Measurements from ENCODE around the gene NECAP2.

- TF ChIP-seq CTCF (IDR thresholded peaks at IDR 0.05 in 8 of 11, conservative IDR thresholded peaks at IDR 0.05 in 3 of 11) = no peak
- no peak for TF ChIP-seq POLR2A (IDR thresholded peaks at IDR 0.05)
Observed at GRCh38 chr1:16421201-16421600, 19.3 kb upstream of the NECAP2 start.
